ENCODE data around the gene CDKN3. TPM values are rescaled to one million over a fixed set of nuclear protein-coding genes. Genes with fewer than 3 reads are reported as not detected.
A peak's percentile ranks its signal among the peaks of the same experiment; 100 is the strongest.
"Not testable (repeated sequence)": the region's sequence is repeated elsewhere in the genome, so short reads cannot be mapped to it uniquely, and the experiment has no call there.

Gene CDKN3
- total RNA-seq, 2 donors from 2014 or later: 62.1 to 106 TPM

GRCh38 chr14:54364555-54365415 is 32.0 kb upstream of the CDKN3 start:
- DNase-seq (ENCODE audit: low spot score in 2 of 2): no peak
- no peak for ATAC-seq
- Mint-ChIP-seq H3K27ac (no peak overlapping the region), H3K9me3 (no peaks in the 10 kb centered on the region), H3K36me3 (no peaks in the 10 kb centered on the region)

- no peaks in the 10 kb centered on the region for H3K9me3 Mint-ChIP-seq
- DNase-seq (ENCODE audit: low spot score in 2 of 2) (peak in 1 of 2 donors; percentile 8), ATAC-seq (peak; percentile 70 to 82)
- H3K36me3 Mint-ChIP-seq: no peaks in the 10 kb centered on the region
- H3K27ac Mint-ChIP-seq: peak overlapping the region in 1 of 2 donors; percentile 69
Measured at GRCh38 chr14:54366736-54367735, 29.8 kb upstream of the CDKN3 start.

GRCh38 chr14:54368291-54368690 is 28.5 kb upstream of the CDKN3 start:
- no peaks in the 10 kb centered on the region for H3K36me3 Mint-ChIP-seq
- no peak for ATAC-seq
- H3K27ac Mint-ChIP-seq: no peak overlapping the region
- DNase-seq (ENCODE audit: low spot score in 2 of 2): no peak
- H3K9me3 Mint-ChIP-seq: no peaks in the 10 kb centered on the region

DNA sequence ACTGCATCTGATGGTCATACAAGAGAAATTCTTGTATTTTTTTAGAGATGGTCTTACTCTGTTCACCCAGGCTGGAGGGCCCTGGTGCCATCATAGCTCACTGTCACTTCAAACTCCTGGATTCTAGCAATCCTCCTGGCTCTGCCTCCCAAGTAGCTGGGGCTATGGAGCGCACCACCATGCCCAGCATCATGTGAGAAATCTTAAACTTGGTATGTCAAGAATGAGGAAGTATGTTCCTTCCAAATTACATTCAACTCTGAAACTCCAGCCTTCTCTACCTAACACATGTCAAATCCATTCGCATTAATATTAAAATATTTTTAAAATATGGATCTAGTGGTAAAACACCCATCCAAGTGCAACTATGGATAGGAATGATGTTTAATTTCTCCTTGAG is 27.5 kb upstream of the CDKN3 start:
- Mint-ChIP-seq H3K27ac (no peak overlapping the region), H3K9me3 (no peaks in the 10 kb centered on the region), H3K36me3 (no peaks in the 10 kb centered on the region)
- ATAC-seq (no peak), DNase-seq (ENCODE audit: low spot score in 2 of 2) (no peak)

- ATAC-seq (no peak), DNase-seq (ENCODE audit: low spot score in 2 of 2) (no peak)
- Mint-ChIP-seq H3K27ac (no peak overlapping the region), H3K36me3 (no peaks in the 10 kb centered on the region), H3K9me3 (no peaks in the 10 kb centered on the region)
Measured at GRCh38 chr14:54370323-54371198, 26.2 kb upstream of the CDKN3 start.

DNA sequence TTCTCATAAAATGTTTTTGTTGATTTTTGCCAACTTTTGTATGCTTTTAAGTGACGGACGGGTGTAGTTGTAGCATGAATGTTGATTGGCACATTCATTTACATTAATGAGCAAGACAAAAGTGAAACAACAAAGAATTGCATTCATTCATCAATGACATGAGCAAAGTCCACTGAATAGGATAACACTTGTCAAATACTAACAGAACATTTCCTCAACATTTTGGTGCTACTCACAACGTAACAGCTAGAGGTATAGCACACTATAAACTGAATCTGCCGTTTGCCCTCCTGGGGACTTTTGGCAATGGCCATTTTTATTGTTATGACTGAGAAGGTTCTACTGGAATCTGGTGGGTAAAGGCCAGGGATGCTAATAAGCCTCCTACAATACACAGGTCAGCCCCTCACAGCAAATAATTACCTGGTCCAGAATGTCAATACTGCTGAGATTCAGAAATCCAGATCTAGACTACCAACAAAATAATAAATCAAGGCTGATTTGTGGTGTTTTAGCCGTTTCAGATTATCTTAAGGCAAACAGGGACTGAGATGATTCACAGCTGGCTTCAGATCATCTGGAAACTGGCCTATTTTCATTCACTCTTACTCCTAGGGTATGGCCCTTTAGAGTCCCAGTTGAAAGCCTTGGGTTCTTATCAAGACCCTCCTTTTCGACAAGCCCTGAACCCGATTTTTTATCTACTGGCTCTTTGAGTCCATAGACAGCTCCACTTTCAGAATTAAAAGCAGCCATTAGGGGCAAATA is 22.5 kb upstream of the CDKN3 start:
- no peak overlapping the region for H3K27ac Mint-ChIP-seq
- DNase-seq (ENCODE audit: low spot score in 2 of 2) (no peak), ATAC-seq (no peak)
- H3K9me3 Mint-ChIP-seq: no peaks in the 10 kb centered on the region
- no peaks in the 10 kb centered on the region for H3K36me3 Mint-ChIP-seq

DNA sequence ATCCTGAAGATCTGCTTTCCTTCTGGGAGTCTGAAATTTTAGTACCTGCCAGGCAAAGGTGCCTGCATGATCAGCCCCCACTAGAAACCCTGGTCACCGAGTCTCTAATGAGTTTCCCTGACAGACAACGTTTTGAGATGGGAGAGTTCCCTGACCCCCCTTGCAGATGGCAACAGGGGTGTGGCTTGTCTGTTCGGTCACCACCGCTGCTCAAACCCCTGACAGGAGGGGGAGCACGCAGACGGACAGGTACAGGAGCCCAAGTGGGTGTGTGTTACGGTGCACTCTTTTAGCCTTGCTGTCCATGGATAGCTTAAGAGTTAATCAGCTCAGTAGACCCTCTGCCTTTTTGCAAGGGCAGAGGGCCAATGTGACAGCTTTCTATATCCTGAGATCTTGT is 19.3 kb upstream of the CDKN3 start:
- DNase-seq (ENCODE audit: low spot score in 2 of 2) (no peak), ATAC-seq (no peak)
- H3K36me3 Mint-ChIP-seq: no peaks in the 10 kb centered on the region
- H3K9me3 Mint-ChIP-seq: no peaks in the 10 kb centered on the region
- H3K27ac Mint-ChIP-seq: no peak overlapping the region

DNA sequence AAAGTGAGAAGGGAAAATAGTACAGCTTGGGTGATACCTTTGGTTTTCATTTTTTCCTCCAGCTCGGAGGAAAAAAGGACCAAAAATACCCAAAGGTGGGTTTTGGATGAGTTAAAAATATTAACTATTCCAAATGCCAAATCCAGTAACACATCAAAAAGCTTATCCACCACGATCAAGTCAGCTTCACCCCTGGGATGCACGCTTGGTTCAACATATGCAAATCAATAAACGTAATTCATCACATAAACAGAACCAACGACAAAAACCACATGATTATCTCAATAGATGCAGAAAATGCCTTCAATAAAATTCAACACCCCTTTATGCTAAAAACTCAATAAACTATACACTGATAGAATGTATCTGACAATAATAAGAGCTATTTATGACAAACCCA is 17.9 kb upstream of the CDKN3 start:
- not testable (repeated sequence) for H3K9me3 Mint-ChIP-seq; DNase-seq (ENCODE audit: low spot score in 2 of 2); H3K27ac Mint-ChIP-seq; H3K36me3 Mint-ChIP-seq; ATAC-seq

- H3K27ac Mint-ChIP-seq; ATAC-seq; H3K36me3 Mint-ChIP-seq; H3K9me3 Mint-ChIP-seq; DNase-seq (ENCODE audit: low spot score in 2 of 2): not testable (repeated sequence)
Measured at GRCh38 chr14:54380558-54380957, 16.2 kb upstream of the CDKN3 start.

- H3K9me3 Mint-ChIP-seq: no peaks in the 10 kb centered on the region
- DNase-seq (ENCODE audit: low spot score in 2 of 2): no peak
- H3K36me3 Mint-ChIP-seq: no peaks in the 10 kb centered on the region
- no peak for ATAC-seq
- H3K27ac Mint-ChIP-seq: no peak overlapping the region
Measured at GRCh38 chr14:54381821-54382220, 15.0 kb upstream of the CDKN3 start.

GRCh38 chr14:54383835-54384234 is 13.0 kb upstream of the CDKN3 start:
- Mint-ChIP-seq H3K36me3 (no peaks in the 10 kb centered on the region), H3K9me3 (no peaks in the 10 kb centered on the region), H3K27ac (no peak overlapping the region)
- ATAC-seq (no peak), DNase-seq (ENCODE audit: low spot score in 2 of 2) (no peak)

- ATAC-seq: no peak
- no peak for DNase-seq (ENCODE audit: low spot score in 2 of 2)
- no peak overlapping the region for H3K27ac Mint-ChIP-seq
- no peaks in the 10 kb centered on the region for H3K9me3 Mint-ChIP-seq
- no peaks in the 10 kb centered on the region for H3K36me3 Mint-ChIP-seq
Measured at GRCh38 chr14:54385556-54385955, 11.3 kb upstream of the CDKN3 start.

GRCh38 chr14:54387328-54387727 is 9.5 kb upstream of the CDKN3 start:
- H3K36me3 Mint-ChIP-seq: no peaks in the 10 kb centered on the region
- ATAC-seq: no peak
- no peaks in the 10 kb centered on the region for H3K9me3 Mint-ChIP-seq
- no peak for DNase-seq (ENCODE audit: low spot score in 2 of 2)
- H3K27ac Mint-ChIP-seq: no peak overlapping the region

DNA sequence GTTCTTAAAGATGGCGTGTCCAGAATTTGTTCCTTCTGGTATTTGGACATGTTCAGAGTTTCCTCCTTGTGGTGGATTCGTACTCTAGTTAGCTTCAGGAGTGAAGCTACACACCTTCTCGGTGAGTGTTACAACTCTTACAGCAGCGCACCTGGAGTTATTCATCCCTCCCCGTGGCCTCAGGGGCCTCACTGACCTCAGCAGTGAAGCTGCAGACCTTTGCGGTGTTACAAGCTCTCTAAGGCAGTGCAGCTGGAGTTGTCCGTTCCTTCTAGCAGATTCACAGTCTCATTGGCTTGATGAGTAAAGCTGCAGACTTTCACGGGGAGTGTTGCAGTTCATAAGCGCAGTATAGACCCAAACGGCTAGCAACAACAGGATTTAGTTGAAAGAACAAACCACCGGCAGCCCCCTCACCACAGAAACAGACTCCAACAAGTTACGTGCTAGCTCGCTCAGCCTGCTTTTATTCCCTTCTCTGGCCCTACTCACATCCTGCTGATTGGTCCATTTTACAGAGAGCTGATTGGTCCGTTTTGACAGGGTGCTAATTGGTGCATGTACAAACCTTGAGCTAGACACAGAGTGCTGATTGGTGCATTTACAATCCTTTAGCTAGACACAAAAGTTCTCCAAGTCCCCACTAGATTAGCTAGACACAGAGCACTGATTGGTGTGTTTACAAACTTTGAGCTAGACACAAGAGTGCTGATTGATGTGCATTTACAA is 4.5 kb upstream of the CDKN3 start:
- peaks cover 6% of the 10 kb centered on the region in 2 donors for H3K36me3 Mint-ChIP-seq
- ATAC-seq (no peak), DNase-seq (ENCODE audit: low spot score in 2 of 2) (no peak)
- no peak overlapping the region for H3K27ac Mint-ChIP-seq
- no peaks in the 10 kb centered on the region for H3K9me3 Mint-ChIP-seq

All from activated naive CD4-positive, alpha-beta T cell treated with anti-CD3 and anti-CD28 coated beads, Interleukin-2, amount 50 U/mL, for 72 hours (primary cell).